ENCODE data around the gene SHANK2.

SHANK2 gene

GRCh38 chr11:71218789-71219499, 33.4 kb downstream of the SHANK2 start:
- Histone ChIP-seq H3K27me3 (ENCODE audit: insufficient read depth, low read depth, severe bottlenecking) (no peaks in the 10 kb centered on the region), H3K36me3 (no peaks in the 10 kb centered on the region), H3K4me3 (ENCODE audit: low read depth, low read length) (no peak overlapping the region), H3K27ac (no peak overlapping the region), H3K9me3 (ENCODE audit: severe bottlenecking) (no peaks in the 10 kb centered on the region)
- no peak for TF ChIP-seq CTCF (IDR thresholded peaks at IDR 0.05; ENCODE audit: low read depth, low read length)
- no peak for DNase-seq

- no peak for DNase-seq
- H3K27me3 ChIP-seq (ENCODE audit: insufficient read depth, low read depth, severe bottlenecking), result no peaks in the 10 kb centered on the region
- H3K27ac ChIP-seq, result no peak overlapping the region
- TF ChIP-seq CTCF (IDR thresholded peaks at IDR 0.05; ENCODE audit: low read depth, low read length), result no peak
- no peak overlapping the region for H3K4me3 ChIP-seq (ENCODE audit: low read depth, low read length)
- H3K36me3 ChIP-seq, result no peaks in the 10 kb centered on the region
- no peaks in the 10 kb centered on the region for H3K9me3 ChIP-seq (ENCODE audit: severe bottlenecking)
Observed at GRCh38 chr11:71215425-71215965, 36.9 kb downstream of the SHANK2 start.

- TF ChIP-seq CTCF (IDR thresholded peaks at IDR 0.05; ENCODE audit: low read depth, low read length), result no peak
- no peaks in the 10 kb centered on the region for H3K9me3 ChIP-seq (ENCODE audit: severe bottlenecking)
- H3K27me3 ChIP-seq (ENCODE audit: insufficient read depth, low read depth, severe bottlenecking), result no peaks in the 10 kb centered on the region
- no peaks in the 10 kb centered on the region for H3K36me3 ChIP-seq
- no peak overlapping the region for H3K27ac ChIP-seq
- no peak overlapping the region for H3K4me3 ChIP-seq (ENCODE audit: low read depth, low read length)
- DNase-seq, result no peak
Observed at GRCh38 chr11:71214553-71215424, 37.6 kb downstream of the SHANK2 start.

DNA sequence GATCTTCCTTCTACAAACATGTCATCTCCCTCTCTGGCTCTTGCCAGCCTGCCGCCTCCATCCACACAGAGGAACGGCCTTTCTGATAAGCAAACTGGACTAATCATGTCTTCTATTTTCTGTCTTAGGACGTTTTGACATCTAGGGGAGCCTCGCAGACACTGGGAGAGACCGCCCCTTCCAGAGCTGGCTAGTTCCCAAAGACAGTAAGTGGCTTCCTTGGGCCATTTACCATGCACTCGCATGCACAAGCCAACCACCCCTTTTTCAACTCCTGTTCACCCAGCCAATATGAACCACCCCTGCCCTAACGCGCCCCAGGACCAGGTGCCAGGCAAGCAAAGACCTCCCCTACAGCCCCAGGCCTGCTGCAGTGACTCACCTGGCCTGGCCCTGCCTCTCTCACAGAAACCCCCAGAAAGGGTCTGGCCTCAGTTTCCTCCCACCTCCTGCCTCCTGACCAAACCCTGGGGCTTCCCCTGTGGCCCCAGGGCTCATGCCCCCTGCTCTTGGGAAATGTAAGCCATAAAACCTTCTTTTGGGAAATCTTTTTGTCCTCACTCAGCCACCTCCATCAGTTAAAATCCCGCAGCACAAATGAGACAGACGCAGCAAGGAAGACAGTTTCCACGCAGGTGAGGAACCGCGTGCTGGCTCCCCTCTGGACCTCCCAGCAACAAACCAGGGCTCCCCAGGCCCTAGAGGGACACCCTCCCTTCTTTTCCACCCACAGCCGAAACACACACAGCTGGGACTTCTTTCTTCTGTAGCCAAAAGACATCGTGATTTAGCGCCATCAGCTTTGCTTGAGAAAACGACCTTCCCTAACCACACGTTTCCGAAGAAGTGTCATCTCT, 38.5 kb downstream of the SHANK2 start:
- Histone ChIP-seq H3K4me3 (ENCODE audit: low read depth, low read length) (no peak overlapping the region), H3K27me3 (ENCODE audit: insufficient read depth, low read depth, severe bottlenecking) (no peaks in the 10 kb centered on the region), H3K36me3 (no peaks in the 10 kb centered on the region), H3K27ac (no peak overlapping the region), H3K9me3 (ENCODE audit: severe bottlenecking) (no peaks in the 10 kb centered on the region)
- DNase-seq, result no peak
- TF ChIP-seq CTCF (IDR thresholded peaks at IDR 0.05; ENCODE audit: low read depth, low read length), result no peak

- Histone ChIP-seq H3K27me3 (ENCODE audit: insufficient read depth, low read depth, severe bottlenecking) (no peaks in the 10 kb centered on the region), H3K9me3 (ENCODE audit: severe bottlenecking) (no peaks in the 10 kb centered on the region), H3K27ac (no peak overlapping the region), H3K4me3 (ENCODE audit: low read depth, low read length) (no peak overlapping the region), H3K36me3 (no peaks in the 10 kb centered on the region)
- no peak for TF ChIP-seq CTCF (IDR thresholded peaks at IDR 0.05; ENCODE audit: low read depth, low read length)
- no peak for DNase-seq
Observed at GRCh38 chr11:71212871-71213559, 39.4 kb downstream of the SHANK2 start.
